HG02981 (cell line): ENCODE data around the gene PPP3CA.

Experiments used
- ATAC-seq: cut with Tn5 transposase; IDR thresholded peaks from one replicate; pipeline ENCODE4 v1.9.1; 2021; ENCODE audit warnings: mild to moderate bottlenecking, moderate library complexity; ENCODE audit not compliant: unreplicated experiment

The PPP3CA gene

DNA sequence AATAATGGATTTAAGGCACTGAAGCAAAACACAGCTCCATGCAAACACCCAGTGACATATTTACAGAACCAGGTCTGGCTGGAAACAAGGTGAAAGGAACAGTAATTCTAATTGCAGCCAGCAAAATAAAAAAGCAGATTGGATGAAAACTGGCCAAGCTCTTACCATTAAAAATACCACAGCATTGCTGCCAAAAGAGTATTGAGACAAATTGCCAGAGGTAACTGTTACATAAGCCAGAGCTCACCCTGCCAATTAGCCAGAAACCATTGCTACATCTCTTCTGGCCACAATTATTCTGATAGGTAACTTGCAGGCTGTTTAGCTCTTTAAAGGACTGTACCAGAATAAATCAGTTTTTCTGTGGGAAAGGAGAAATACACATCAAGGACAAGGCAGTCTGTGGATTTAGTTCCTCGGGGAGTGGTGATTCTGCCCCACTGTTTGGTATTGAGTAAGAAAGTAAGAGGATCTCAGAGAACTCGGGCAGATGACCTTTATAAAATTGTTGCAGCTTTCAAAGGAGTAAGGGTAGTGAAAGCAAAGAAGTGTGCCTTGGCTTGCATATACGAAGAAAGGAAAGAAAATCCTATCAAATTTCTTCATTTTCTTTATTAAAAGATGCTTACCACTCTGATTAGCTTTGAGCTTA is 369.5 kb downstream of the PPP3CA start:
- ATAC-seq, result no peak

DNA sequence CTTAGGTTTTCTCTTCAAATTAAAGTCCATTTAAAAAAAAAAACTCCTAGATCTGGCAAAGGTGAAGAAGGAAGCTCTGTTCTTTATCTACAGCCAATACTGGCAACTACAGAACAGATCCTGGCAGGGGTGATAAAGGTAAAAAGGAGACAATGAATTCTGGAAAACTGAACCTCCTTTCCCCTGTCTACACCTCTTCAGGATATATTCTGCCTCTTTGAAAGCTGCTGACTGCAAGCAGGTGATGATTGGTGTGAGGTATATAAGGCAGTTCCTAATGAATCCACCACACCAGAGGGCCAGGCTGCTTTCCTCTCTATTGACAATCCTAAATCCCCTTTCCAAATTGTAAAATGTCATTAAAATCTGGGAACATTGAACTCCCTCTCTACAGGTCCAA is 370.1 kb downstream of the PPP3CA start:
- no peak for ATAC-seq
